ENCODE data around the gene MYO9B.
"Not testable (repeated sequence)": the region's sequence is repeated elsewhere in the genome, so short reads cannot be mapped to it uniquely, and the experiment has no call there.

Gene MYO9B

DNA sequence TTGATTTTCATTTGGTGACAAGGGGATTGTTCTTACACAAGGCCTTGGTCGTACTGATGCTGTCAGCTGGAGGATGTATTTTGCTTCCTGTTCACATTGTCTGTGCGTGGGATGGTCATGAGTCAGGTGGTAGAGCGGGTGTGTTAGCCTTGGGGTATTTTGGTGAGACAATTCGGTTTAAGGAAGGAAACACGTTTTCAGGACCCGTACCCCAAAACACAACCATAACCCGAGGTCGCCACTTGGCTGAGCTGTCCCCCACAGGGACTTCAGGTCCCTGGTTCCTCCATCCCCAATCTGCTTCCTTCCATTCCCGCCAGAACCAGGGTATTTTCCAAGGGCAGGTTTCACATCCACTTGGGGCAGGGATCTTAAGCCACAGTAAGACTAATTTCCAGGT is 15.0 kb downstream of the MYO9B start:
- no peak for DNase-seq (ENCODE audit: low spot score)

DNA sequence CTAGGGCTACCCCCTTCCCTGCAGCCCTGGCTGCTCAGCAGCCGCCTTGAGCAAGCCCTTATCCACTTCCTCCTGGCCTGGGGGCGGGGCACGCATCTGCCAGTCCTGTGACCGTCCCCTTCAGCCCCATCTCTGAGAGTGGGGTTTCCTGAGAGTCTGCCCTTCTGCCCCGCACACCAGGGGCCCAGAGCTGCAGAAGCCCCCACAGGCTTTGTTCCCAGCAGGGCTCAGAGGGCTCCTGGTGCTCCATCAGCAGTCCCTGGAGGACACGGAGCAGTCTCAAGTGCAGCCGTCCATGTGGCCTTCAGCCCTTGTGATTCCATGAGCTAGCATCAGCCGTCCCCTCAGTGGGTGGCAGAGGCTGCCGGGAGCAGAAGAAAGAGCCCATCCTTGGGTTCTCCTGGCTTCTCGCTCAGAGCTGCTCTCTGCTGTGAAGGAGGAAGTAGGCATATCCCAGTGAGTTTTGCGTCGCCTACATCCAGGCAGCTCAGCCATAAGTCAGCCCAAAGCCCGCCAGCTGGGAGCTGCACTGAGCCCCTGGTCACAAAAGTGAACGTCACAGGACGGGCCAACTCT is 16.3 kb downstream of the MYO9B start:
- DNase-seq (ENCODE audit: low spot score) = no peak

DNA sequence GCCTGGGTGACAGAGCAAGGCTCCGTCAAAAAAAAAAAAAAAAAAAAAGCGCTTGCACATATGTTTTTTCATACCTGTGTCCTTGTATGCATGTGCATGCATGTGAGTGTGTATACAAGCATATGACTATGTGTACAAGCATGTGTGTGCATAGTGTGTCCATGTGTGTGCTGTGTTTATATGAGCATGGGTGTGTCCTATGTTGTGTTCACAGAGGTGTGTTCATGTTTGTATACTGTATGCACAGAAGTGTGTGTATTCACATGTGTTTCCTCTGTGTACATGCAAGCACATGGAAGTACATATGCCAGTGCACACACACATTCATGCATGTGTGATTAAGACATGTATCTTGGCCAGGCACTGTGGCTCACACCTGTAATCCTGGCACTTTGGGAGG is 17.1 kb downstream of the MYO9B start:
- DNase-seq (ENCODE audit: low spot score) = no peak

DNA sequence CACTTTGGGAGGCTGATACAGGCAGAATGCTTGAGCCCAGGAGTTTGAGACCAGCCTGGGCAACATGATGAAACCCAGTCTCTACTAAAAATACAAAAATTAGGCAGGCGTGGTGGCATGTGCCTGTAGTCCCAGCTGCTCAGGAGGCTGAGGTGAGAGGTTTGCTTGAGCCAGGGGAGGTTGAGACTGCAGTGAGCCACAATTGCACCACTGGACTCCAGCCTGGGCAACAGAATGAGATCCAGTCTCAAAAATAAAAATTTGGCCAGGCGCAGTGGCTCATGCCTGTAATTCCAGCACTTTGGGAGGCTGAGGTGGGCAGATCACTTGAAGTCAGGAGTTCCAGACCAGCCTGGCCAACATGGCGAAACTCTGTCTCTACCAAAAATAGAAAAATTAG is 19.1 kb downstream of the MYO9B start:
- not testable (repeated sequence) for DNase-seq (ENCODE audit: low spot score)

DNA sequence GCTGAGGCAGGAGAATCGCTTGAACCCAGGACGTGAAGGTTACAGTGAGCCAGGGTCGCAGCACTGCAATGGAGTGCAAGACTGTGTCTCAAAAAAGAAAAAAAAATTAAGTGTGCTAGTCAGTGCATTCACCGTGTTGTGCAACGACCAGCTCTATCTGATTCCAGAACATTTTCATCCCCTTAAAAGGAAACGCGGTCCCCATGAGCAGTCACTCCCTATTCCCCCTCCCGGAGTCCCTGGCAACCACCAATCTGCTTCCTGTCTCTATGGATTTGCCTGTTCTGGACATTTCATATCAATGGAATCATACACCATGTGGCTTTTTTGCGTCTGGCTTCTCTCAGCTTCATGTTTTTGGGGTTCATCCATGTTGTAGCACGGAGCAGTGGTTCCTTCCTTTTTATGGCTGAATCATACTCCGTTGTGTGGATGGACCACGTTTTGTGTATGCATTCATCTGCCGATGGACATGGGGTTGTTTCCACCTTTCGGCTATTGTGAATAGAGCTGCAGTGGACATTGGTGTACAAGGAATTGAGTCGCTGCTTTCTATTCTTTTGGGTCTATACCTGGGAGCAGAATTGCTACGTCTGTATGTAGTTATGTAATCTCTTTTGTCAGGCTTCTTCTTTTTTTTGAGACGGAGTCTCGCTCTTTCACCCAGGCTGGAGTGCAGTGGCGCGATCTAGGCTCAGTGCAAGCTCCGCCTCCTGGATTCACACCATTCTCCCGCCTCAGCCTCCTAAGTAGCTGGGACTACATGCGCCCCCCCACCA is 19.8 kb downstream of the MYO9B start:
- no peak for DNase-seq (ENCODE audit: low spot score)

DNA sequence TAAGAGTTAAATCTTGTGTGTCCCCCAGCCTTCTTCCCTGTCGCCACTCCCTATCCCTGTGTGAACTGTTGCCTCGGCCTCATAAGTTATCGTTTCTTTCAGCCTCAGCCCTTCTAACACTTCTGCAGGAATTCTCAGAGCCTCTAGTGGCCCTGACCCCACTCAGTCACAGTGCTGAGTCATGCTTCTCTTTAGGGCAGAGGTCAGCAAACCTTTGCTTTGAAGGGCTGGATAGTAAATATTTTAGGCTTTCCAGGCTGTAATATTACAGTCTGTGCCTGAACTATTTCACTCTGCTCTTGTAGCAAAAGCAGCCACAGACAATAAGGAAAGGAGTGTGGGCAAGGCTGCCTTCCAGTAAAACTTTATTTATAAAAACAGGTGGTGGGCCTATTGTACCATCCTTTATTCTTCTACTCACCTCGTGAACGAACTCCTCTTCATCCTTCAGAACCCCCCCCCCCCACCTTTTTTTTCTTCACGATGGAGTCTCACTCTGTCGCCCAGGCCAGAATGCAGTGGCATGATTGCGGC is 22.1 kb downstream of the MYO9B start:
- peak; percentile 47 for DNase-seq (ENCODE audit: low spot score)

DNA sequence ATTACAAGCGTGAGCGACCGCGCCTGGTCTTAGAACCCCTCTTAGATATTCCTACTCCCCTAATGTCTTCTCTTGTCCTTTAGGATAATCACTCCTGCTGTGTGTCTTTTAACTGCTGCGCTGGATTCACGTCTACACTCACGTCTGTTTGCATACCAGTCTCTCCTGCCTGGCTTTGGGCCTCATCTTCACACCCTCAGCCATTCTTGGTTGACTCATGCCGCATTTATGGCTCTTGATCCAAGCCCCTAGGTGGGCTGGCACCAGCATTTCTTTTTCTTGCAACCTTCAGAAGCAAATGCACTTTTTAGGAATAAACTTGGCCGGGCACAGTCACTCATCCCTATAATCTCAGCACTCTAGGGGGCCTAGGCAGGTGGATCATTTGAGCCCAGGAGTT is 22.7 kb downstream of the MYO9B start:
- DNase-seq (ENCODE audit: low spot score) = no peak

DNA sequence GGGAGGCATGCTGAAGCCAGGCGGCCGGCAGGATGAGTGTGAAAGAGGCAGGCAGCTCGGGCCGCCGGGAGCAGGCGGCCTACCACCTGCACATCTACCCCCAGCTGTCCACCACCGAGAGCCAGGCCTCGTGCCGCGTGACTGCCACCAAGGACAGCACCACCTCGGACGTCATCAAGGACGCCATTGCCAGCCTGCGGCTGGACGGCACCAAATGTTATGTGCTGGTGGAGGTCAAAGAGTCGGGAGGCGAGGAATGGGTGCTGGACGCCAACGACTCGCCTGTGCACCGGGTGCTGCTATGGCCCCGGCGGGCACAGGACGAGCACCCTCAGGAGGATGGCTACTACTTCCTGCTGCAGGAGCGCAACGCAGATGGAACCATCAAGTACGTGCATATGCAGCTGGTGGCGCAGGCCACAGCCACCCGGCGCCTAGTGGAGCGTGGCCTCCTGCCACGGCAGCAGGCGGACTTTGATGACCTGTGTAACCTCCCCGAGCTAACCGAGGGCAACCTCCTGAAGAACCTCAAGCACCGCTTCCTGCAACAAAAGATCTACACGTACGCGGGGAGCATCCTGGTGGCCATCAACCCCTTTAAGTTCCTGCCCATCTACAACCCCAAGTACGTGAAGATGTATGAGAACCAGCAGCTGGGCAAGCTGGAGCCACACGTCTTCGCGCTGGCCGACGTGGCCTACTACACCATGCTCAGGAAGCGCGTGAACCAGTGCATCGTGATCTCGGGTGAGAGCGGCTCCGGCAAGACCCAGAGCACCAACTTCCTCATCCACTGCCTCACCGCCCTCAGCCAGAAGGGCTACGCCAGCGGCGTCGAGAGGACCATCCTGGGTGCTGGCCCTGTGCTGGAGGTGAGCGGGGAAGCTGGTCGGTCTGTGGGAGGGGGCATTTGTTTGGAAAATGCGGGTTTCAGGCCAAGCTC is 26.4 kb downstream of the MYO9B start:
- no peak for DNase-seq (ENCODE audit: low spot score)

DNA sequence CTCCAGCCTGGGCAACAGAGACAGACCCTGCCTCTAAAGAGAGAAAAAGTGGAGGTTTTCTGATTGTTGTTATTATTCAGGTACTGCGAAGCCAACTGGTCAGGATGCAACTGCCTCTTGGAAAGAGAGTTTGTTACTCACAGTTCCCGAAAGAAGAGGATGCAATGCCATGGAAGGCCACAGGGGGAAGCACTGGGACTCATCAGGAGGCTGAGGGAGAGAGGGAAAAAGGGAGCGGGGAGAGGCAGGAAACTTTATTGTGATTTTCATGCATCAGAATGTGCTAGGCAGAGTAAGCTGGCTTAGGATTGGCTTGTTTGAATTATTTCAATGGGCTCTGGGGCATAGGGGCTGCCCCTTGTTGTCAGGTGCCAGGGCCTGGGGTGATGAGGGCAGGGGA is 27.6 kb downstream of the MYO9B start:
- peak; percentile 52 for DNase-seq (ENCODE audit: low spot score)

DNA sequence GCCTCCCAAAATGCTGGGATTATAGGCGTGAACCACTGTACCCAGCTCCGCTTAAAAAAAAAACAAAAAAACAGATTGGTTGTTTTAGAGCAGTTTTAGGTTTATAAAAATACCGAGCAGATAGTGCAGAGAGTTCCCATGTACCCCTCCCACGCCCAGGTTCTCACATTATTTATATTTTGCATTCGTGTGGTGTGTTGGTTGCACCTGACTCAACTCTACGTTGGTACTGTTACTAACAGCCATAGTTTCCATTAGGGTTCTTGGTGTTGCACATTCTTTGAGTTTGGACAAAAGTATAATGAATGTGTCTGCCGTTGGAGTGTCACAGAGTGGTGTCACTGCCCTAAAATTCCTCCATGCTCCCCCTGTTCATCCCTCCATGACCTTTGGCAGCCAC is 29.1 kb downstream of the MYO9B start:
- no peak for DNase-seq (ENCODE audit: low spot score)

DNA sequence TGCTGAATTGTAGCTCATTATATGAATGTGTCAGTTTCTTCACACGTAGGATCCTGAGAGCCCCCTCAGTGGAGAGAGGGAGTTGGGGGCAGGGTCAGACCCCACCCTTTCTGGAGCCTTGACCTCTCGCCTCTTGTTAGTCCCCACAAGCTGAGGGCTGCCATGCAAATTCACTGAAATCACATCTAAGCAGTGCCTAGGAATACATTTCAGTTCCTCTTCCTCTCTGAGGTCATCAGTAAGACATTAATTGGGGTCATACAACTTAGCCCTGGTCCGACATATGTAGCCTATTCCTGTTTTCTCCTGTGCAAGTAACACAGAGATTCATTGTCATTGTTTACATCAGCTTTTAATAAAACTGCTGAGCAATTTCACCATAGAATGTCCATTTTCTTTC is 30.0 kb downstream of the MYO9B start:
- no peak for DNase-seq (ENCODE audit: low spot score)

DNA sequence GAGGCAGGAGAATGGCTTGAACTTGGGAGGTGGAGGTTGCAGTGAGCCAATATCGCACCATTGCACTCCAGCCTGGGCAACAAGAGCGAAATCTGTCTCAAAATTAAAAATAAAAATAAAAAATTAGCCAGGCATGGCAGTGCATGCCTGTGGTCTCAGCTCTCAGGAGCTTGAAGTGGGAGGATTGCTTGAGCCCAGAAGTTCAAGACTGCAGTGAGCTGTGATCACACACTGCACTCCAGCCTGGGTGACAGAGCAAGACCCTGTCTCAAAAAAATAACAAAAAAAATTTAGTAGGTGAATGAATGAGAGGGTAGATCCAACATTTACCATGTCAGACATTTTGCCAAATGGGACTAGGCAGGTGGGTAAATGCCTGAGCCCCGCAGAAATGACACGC is 31.4 kb downstream of the MYO9B start:
- peak; percentile 11 for DNase-seq (ENCODE audit: low spot score)

DNA sequence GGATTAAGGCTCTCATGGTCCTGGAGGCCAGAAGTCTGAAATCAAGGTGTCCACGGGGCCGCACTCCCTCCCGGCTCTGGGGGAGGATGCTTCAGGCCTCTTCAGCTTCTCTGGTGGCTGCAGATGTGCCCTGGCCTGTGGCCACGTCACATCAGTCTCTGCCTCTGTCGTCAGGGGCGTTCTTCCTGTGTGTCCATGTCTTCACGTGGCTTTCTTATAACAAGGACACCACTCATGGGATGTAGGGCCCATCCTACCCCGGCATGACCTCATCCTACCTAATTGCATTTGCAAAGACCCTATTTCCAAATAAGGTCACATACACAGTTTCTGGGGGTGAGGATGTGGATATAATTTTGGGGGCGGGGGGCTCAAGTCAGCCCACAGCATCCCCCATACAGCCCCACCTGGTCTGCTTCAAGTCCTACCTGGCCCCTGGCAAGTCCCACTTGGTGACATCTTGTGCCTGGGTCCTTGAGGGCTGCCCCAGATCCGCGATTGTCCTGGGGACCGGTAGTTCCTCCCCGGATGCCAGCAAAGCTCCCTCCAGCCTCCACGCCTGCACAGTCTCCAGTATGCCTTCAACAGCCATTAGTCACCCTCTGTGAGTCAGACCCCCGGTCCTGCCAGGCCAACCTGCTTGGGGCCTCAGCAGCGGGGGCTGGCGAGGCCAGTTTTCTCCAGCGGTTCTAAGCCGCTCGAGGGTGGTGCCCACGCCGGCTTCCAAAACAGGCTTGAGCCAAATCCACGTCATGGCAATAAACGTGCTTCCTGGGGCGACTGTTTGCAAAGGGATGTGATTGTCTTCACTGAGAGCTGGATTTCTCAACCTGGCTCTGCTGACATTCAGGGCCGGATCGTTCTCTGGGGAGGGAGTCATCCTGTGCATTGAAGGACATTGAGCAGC is 32.2 kb downstream of the MYO9B start:
- DNase-seq (ENCODE audit: low spot score) = peak; percentile 93

DNA sequence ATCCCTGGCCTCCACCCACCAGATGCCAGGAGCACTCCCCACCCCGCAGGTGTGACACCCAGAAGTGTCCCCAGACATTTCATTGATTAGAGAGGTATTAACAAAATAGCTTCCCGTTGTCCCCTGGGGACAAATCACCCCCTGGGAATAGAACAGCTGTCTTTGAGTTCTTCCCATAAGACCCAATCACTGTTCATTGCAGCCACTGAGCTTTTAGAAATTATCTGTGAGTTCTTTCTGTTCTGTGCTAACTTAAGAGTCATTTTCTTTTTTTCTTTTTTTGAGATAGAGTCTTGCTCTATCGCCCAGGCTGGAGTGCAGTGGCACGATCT is 32.8 kb downstream of the MYO9B start:
- no peak for DNase-seq (ENCODE audit: low spot score)

DNA sequence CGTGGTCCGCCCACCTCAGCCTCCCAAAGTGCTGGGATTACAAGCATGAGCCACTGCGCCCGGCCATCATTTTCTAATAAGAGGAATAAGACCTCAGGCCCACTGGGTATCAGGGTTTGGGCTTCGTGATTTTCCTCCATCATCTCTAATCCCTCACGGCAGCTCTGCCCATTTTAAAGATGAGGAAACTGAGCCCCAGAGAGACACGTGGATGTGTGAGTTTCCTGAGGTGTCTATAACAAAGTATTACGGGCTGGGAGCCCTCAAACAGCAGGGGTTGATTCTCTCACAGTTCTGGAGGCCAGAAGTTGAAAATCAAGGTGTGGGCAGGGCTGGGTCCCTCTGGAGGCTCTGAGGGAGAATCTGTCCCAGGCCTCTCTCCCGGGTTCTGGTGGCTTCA is 33.7 kb downstream of the MYO9B start:
- no peak for DNase-seq (ENCODE audit: low spot score)

DNA sequence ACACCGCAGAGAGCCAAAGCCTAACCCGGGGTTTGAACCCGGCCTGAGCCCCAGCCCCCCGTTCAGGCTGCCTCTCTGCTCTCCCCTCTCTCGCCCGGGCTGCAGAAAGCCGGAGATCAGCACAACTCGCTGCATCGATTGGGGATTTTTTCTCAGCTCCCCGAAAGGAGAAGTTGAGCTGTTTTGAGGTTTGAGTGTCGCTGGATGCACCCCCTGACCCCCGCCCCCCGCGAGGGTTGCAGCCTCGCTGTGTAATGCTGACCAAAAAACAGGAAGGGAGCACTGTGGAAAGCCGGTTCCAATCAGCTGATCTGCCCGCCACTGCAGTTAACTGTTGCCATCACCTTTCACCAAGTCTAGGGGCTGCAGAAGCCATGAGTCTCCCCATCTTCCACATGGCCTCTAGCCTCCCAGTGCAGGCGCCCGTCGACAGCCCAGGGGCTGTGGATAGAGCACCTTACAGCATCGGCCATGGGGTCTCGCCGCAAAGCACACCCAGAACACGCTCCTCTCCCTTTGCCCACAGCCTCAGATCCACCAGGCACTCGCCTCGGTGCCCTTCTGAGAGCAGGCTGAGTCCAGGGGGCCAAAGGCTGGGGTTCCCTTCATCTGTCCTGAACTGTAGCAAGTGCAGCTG is 34.5 kb downstream of the MYO9B start:
- no peak for DNase-seq (ENCODE audit: low spot score)

DNA sequence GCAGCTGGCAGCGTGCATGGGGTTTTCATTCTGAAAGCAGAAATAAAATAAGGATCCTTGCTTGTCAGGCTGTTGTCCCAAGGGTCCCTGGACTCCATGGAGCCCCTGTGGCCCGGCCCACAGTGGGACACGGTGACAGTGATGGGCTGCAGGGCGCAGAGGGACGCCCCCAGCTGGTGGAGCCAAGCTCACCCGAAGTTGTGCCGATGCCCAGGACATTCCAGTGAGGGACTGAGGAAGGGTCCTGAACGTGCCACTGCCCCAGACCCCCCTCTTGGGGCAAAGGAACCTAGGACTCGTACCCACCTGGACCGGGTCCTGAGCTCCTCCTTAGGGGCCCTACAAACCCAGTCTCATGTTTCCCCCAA is 35.0 kb downstream of the MYO9B start:
- DNase-seq (ENCODE audit: low spot score) = no peak

DNA sequence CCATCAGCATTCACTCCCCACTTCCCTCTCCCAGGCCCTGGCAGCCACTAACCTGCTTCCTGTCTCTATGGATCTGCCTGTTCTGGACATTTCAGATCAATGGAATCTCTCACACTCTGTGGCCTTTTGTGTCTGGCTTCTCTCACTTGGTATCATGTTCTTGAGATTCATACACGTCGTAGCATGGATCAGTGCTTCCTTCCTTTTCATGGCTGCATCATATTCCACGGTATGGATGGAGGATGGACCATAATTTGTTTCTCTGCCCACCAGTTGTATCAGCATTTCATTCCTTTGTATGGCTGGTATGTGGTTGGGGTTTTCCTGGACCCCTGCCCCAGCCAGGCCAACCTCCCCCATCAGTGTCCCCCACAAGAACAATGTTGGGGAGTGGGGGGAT is 36.2 kb downstream of the MYO9B start:
- DNase-seq (ENCODE audit: low spot score) = no peak

DNA sequence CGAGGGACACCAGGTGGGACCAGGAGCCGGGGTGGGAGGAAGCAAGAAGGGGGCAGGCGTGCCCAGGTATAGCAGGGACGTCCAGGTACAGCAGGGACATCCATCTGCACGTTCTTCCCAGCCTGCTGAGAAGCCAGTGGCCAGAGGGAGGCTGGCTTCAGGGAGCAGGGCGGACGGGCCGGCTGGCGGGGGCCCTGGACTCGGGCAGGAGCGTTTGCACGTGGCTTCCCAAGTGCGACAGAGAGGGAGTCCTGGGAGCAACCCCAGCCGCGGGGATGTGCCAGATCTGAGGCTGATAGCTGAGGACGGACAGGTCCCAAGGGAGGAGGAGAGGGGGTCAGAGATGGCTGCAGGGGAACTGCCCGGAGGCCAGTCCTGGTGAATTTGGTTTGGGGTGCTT is 36.7 kb downstream of the MYO9B start:
- no peak for DNase-seq (ENCODE audit: low spot score)

DNA sequence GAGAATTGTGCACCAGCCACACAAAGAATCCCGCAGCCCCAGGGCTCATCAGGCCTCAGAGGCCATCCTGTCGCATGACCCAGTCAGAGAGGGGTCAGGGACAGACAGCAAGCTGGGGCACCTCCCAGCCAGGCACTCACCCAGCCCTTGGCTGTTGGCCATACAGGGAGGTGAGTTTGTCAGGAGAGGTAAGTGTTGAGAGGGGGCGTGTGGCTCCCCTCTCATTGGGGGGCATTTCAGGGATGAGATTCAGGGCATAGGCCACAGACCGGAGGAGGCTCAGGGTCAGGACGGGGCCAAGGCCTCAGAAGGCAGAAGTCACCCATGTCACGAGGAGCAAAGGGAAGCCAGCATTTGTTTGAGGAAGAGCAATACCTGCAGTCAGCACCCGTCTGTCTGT is 37.1 kb downstream of the MYO9B start:
- DNase-seq (ENCODE audit: low spot score) = no peak

DNA sequence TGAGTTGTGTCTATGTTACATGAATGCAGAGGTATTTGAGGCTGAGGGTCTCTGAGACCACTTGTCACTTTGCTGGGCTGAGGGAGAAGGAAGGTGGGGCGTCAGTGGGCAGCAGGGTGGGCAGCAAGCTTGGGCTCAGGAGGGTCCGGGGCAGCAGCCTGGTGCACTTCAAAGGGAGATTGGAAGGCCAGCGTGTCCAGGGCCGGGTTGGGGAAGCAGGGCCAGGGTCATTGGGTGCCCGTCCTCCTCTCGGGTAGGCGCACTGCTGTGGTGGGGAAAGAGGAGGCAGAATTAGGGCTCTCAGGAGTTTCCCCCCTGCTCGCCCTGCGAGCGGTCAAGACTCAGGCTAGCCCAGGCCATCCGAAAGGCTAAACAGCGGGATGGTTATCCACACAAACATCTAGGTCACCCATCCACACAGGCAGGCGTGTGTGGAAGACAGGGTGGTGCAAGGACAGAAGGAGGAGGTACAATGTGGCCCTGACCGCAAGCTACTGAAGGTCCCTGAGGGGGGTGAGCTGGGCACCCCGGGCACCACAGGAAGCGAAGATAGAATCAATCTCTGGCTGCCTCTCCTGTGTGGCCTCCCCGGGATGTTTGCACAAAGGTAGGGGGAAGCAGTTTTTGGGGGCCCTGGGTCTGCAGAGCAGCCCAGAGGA is 37.7 kb downstream of the MYO9B start:
- no peak for DNase-seq (ENCODE audit: low spot score)

All from kidney tubule cell (primary cell).